GM21737 (cell line): ENCODE results near the gene RHBDD2.
A peak's percentile ranks its signal among the peaks of the same experiment; 100 is the strongest.
"Not testable (repeated sequence)": the region's sequence is repeated elsewhere in the genome, so short reads cannot be mapped to it uniquely, and the experiment has no call there.

Source experiments
- ATAC-seq: cut with Tn5 transposase; IDR thresholded peaks from one replicate; pipeline ENCODE4 v1.9.1; 2021; ENCODE audit warnings: mild to moderate bottlenecking, moderate library complexity; ENCODE audit not compliant: unreplicated experiment

RHBDD2 gene

GRCh38 chr7:75878769-75879611, at the start of gene RHBDD2:
RHBDD2 (plus strand) TSS chr7:75879034; CDS start chr7:75879083, 49 bp downstream.
- ATAC-seq: peak; percentile 88

GRCh38 chr7:75829656-75830055, 49.2 kb upstream of the RHBDD2 start:
- ATAC-seq: not testable (repeated sequence)

- ATAC-seq: no peak
Measured at GRCh38 chr7:75830978-75831377, 47.9 kb upstream of the RHBDD2 start.

- ATAC-seq: not testable (repeated sequence)
Measured at GRCh38 chr7:75833662-75834061, 45.2 kb upstream of the RHBDD2 start.

GRCh38 chr7:75835688-75836285, 43.0 kb upstream of the RHBDD2 start:
- no peak for ATAC-seq

- ATAC-seq: no peak
Measured at GRCh38 chr7:75836798-75837197, 42.0 kb upstream of the RHBDD2 start.

- not testable (repeated sequence) for ATAC-seq
Measured at GRCh38 chr7:75838281-75838930, 40.4 kb upstream of the RHBDD2 start.

- ATAC-seq: no peak
Measured at GRCh38 chr7:75840029-75840428, 38.8 kb upstream of the RHBDD2 start.

GRCh38 chr7:75842836-75843446, 35.9 kb upstream of the RHBDD2 start:
- peak; percentile 88 for ATAC-seq

GRCh38 chr7:75843613-75844116, 35.2 kb upstream of the RHBDD2 start:
- no peak for ATAC-seq

- no peak for ATAC-seq
Measured at GRCh38 chr7:75844158-75844557, 34.7 kb upstream of the RHBDD2 start.

GRCh38 chr7:75845132-75845531, 33.7 kb upstream of the RHBDD2 start:
- not testable (repeated sequence) for ATAC-seq

GRCh38 chr7:75847707-75848106, 31.1 kb upstream of the RHBDD2 start:
- no peak for ATAC-seq

GRCh38 chr7:75849573-75849972, 29.3 kb upstream of the RHBDD2 start:
- no peak for ATAC-seq

- ATAC-seq: no peak
Measured at GRCh38 chr7:75850235-75850634, 28.6 kb upstream of the RHBDD2 start.

- no peak for ATAC-seq
Measured at GRCh38 chr7:75854233-75854632, 24.6 kb upstream of the RHBDD2 start.

GRCh38 chr7:75854813-75855345, 24.0 kb upstream of the RHBDD2 start:
- ATAC-seq: not testable (repeated sequence)

GRCh38 chr7:75856536-75856935, 22.3 kb upstream of the RHBDD2 start:
- no peak for ATAC-seq

- no peak for ATAC-seq
Measured at GRCh38 chr7:75858410-75858809, 20.4 kb upstream of the RHBDD2 start.

GRCh38 chr7:75861636-75862035, 17.2 kb upstream of the RHBDD2 start:
- no peak for ATAC-seq

GRCh38 chr7:75864251-75864650, 14.6 kb upstream of the RHBDD2 start:
- not testable (repeated sequence) for ATAC-seq
